Fibroblast of lung (primary cell): ENCODE data around the gene RARG. TPM values are rescaled to one million over a fixed set of nuclear protein-coding genes. Genes with fewer than 3 reads are reported as not detected.

Experiments
- DNase-seq, 2 donors: peaks; one replicate each; pipeline versions ENCODE4 v3.0.0 to v3.0.0-alpha.2; 2010; ENCODE audit warnings: low read depth in 2 of 2
- H2AFZ ChIP-seq: 2 replicates; pipeline ENCODE4 v1.5.1; 2012; ENCODE audit warnings: low read length, control low read depth, inconsistent platforms
- H3K27ac ChIP-seq: 2 replicates; pipeline ENCODE4 v1.5.1; 2011; ENCODE audit warnings: low read length, control low read depth; ENCODE audit not compliant: insufficient read depth
- H3K27me3 ChIP-seq: 2 replicates; pipeline ENCODE4 v1.5.1; 2011; ENCODE audit warnings: mild to moderate bottlenecking, low read length; ENCODE audit not compliant: control insufficient read depth, insufficient read depth
- H3K36me3 ChIP-seq: 2 replicates; pipeline ENCODE4 v1.5.1; 2011; ENCODE audit warnings: low read length; ENCODE audit not compliant: control insufficient read depth, insufficient read depth
- H3K4me1 ChIP-seq: 2 replicates; pipeline ENCODE4 v1.5.1; 2011; ENCODE audit warnings: low read length; ENCODE audit not compliant: control insufficient read depth, insufficient read depth; ENCODE audit errors: extremely low read depth
- H3K4me2 ChIP-seq: 2 replicates; pipeline ENCODE4 v1.5.1; 2011; ENCODE audit warnings: low read length, control low read depth; ENCODE audit not compliant: insufficient read depth; ENCODE audit errors: extremely low read depth
- H3K4me3 ChIP-seq, 4 experiments: fragments of 200-600 bp in 1 of 4; sonication (generic) in 1 of 4; replicated peaks in 1 of 4; 2 replicates each; pipeline ENCODE4 v1.5.1; 2011 to 2016; ENCODE audit warnings: low read length in 4 of 4, low read depth in 3 of 4, mild to moderate bottlenecking in 3 of 4, control low read depth in 2 of 4, inconsistent platforms in 1 of 4, mixed read lengths in 1 of 4; ENCODE audit not compliant: insufficient read depth in 1 of 4; ENCODE audit errors: control extremely low read depth in 1 of 4
- H3K79me2 ChIP-seq: 2 replicates; pipeline ENCODE4 v1.5.1; 2012; ENCODE audit warnings: mild to moderate bottlenecking, low read length, inconsistent platforms; ENCODE audit not compliant: control insufficient read depth, insufficient read depth
- H3K9ac ChIP-seq: 2 replicates; pipeline ENCODE4 v1.5.1; 2011; ENCODE audit warnings: mild to moderate bottlenecking, low read length, control low read depth; ENCODE audit not compliant: insufficient read depth
- H3K9me3 ChIP-seq: 2 replicates; pipeline ENCODE4 v1.5.1; 2012; ENCODE audit warnings: low read depth, low read length; ENCODE audit not compliant: control insufficient read depth, insufficient read depth
- H4K20me1 ChIP-seq: 2 replicates; pipeline ENCODE4 v1.5.1; 2011; ENCODE audit warnings: low read length; ENCODE audit not compliant: control insufficient read depth, insufficient read depth; ENCODE audit errors: extremely low read depth
- CTCF ChIP-seq, 2 donors: IDR thresholded peaks in 1 of 2; conservative IDR thresholded peaks in 1 of 2; 1 replicate in 1 of 2; 2 replicates in 1 of 2; pipeline ENCODE4 v1.5.1; 2011 to 2012; ENCODE audit warnings: low read length in 2 of 2, control low read depth in 1 of 2, inconsistent platforms in 1 of 2, low read depth in 1 of 2, mild to moderate bottlenecking in 1 of 2
- EZH2 ChIP-seq: IDR thresholded peaks from 2 replicates; pipeline ENCODE4 v1.5.1; 2012; ENCODE audit warnings: low read length, control low read depth, mild to moderate bottlenecking; ENCODE audit errors: missing control alignments
- polyA plus RNA-seq, 2 donors: library from polyadenylated mRNA; depleted of rRNA in 1 of 2; stranded (reverse) in 1 of 2; unstranded in 1 of 2; fragments of >200 nt; gene quantifications; 2 replicates each; pipeline ENCODE4 v1.2.1, GENCODE V29; 2011 to 2012; ENCODE audit warnings: missing spikeins in 1 of 2
- total RNA-seq: library from RNA; depleted of rRNA; stranded (reverse); fragments of >200 nt; gene quantifications from 2 replicates; pipeline ENCODE4 v1.2.1, GENCODE V29; 2014

RARG gene
- total and polyA plus RNA-seq, 2 donors (not counting 1 experiment from before 2014, with no cell fraction given): 30.4 to 51.4 TPM

GRCh38 chr12:53210843-53211242 lies 21.2 kb downstream of the RARG start:
- Histone ChIP-seq H3K4me2 (no peak overlapping the region), H3K4me3 (no peak overlapping the region), H3K27me3 (no peaks in the 10 kb centered on the region), H3K27ac (no peak overlapping the region), H3K36me3 (peaks cover 41% of the 10 kb centered on the region), H4K20me1 (no peaks in the 10 kb centered on the region), H3K79me2 (peaks cover 8% of the 10 kb centered on the region), H2AFZ (no peak overlapping the region), H3K9ac (no peak overlapping the region), H3K9me3 (no peaks in the 10 kb centered on the region), H3K4me1 (peaks cover 7% of the 10 kb centered on the region)
- no peak for TF ChIP-seq EZH2
- no peak for TF ChIP-seq CTCF (conservative IDR thresholded peaks at IDR 0.05 in 1 of 2, IDR thresholded peaks at IDR 0.05 in 1 of 2; ENCODE audit: low read depth in 1 of 2, low read length in 2 of 2)
- no peak for DNase-seq

- H4K20me1 ChIP-seq: no peaks in the 10 kb centered on the region
- no peak for DNase-seq
- H3K27ac ChIP-seq: no peak overlapping the region
- no peaks in the 10 kb centered on the region for H3K9me3 ChIP-seq
- H3K27me3 ChIP-seq: no peaks in the 10 kb centered on the region
- TF ChIP-seq CTCF (conservative IDR thresholded peaks at IDR 0.05 in 1 of 2, IDR thresholded peaks at IDR 0.05 in 1 of 2; ENCODE audit: low read depth in 1 of 2, low read length in 2 of 2) (no peak), EZH2 (no peak)
- H3K4me3 ChIP-seq: no peak overlapping the region
- H3K36me3 ChIP-seq: peaks cover 27% of the 10 kb centered on the region
- peaks cover 10% of the 10 kb centered on the region for H3K4me1 ChIP-seq
- H3K4me2 ChIP-seq: no peak overlapping the region
- no peak overlapping the region for H3K9ac ChIP-seq
- H2AFZ ChIP-seq: no peak overlapping the region
- H3K79me2 ChIP-seq: no peaks in the 10 kb centered on the region
Measured at GRCh38 chr12:53208877-53209463, 23.0 kb downstream of the RARG start.

- Histone ChIP-seq H4K20me1 (no peaks in the 10 kb centered on the region), H3K4me2 (no peak overlapping the region), H2AFZ (no peak overlapping the region), H3K4me3 (no peak overlapping the region), H3K36me3 (peaks cover 26% of the 10 kb centered on the region), H3K4me1 (peaks cover 10% of the 10 kb centered on the region), H3K27me3 (no peaks in the 10 kb centered on the region), H3K9me3 (no peaks in the 10 kb centered on the region), H3K79me2 (no peaks in the 10 kb centered on the region), H3K27ac (no peak overlapping the region), H3K9ac (no peak overlapping the region)
- TF ChIP-seq EZH2 (no peak), CTCF (conservative IDR thresholded peaks at IDR 0.05 in 1 of 2, IDR thresholded peaks at IDR 0.05 in 1 of 2; ENCODE audit: low read depth in 1 of 2, low read length in 2 of 2) (no peak)
- no peak for DNase-seq
Measured at GRCh38 chr12:53208435-53208834, 23.6 kb downstream of the RARG start.
